Measurements from ENCODE around the gene CADM3.

- TF ChIP-seq CTCF (IDR thresholded peaks at IDR 0.05) (no peak), REST (IDR thresholded peaks at IDR 0.05; ENCODE audit: insufficient read depth in 1 of 2, low read depth in 2 of 2, low read length in 1 of 2) (no peak)
Observed at GRCh38 chr1:159179906-159180305, 8.5 kb downstream of the CADM3 start.
